Ectodermal cell (in vitro differentiated cells): ENCODE measurements around the gene RAET1L.
"Not testable (repeated sequence)": the region's sequence is repeated elsewhere in the genome, so short reads cannot be mapped to it uniquely, and the experiment has no call there.

Source experiments
- H3K27ac ChIP-seq: 2 replicates; pipeline ENCODE4 v1.7.0; 2013; ENCODE audit warnings: mild to moderate bottlenecking, low read depth, low read length; ENCODE audit not compliant: insufficient read depth, poor library complexity, severe bottlenecking
- H3K27me3 ChIP-seq: 2 replicates; pipeline ENCODE4 v1.7.0; 2013; ENCODE audit warnings: mild to moderate bottlenecking, low read length; ENCODE audit not compliant: insufficient read depth, control insufficient read depth, poor library complexity, severe bottlenecking
- H3K36me3 ChIP-seq: one replicate; pipeline ENCODE4 v1.7.0; 2013; ENCODE audit warnings: low read length; ENCODE audit not compliant: control insufficient read depth, insufficient read depth
- H3K4me1 ChIP-seq: one replicate; pipeline ENCODE4 v1.7.0; 2013; ENCODE audit warnings: low read length; ENCODE audit not compliant: control insufficient read depth, insufficient read depth
- H3K4me3 ChIP-seq: 2 replicates; pipeline ENCODE4 v1.7.0; 2013; ENCODE audit warnings: low read depth, low read length, control low read depth; ENCODE audit not compliant: insufficient read depth
- H3K9me3 ChIP-seq: 2 replicates; pipeline ENCODE4 v1.7.0; 2013; ENCODE audit warnings: mild to moderate bottlenecking, low read length, moderate library complexity; ENCODE audit not compliant: control insufficient read depth
- WGBS, 2 experiments: methylation state at CpG; one replicate each; pipeline ENCODE4 v1.1.7; 2013; ENCODE audit warnings: missing lambda C conversion rate in 2 of 2; 5-methylcytosine and 5-hydroxymethylcytosine counted together

Gene RAET1L

DNA sequence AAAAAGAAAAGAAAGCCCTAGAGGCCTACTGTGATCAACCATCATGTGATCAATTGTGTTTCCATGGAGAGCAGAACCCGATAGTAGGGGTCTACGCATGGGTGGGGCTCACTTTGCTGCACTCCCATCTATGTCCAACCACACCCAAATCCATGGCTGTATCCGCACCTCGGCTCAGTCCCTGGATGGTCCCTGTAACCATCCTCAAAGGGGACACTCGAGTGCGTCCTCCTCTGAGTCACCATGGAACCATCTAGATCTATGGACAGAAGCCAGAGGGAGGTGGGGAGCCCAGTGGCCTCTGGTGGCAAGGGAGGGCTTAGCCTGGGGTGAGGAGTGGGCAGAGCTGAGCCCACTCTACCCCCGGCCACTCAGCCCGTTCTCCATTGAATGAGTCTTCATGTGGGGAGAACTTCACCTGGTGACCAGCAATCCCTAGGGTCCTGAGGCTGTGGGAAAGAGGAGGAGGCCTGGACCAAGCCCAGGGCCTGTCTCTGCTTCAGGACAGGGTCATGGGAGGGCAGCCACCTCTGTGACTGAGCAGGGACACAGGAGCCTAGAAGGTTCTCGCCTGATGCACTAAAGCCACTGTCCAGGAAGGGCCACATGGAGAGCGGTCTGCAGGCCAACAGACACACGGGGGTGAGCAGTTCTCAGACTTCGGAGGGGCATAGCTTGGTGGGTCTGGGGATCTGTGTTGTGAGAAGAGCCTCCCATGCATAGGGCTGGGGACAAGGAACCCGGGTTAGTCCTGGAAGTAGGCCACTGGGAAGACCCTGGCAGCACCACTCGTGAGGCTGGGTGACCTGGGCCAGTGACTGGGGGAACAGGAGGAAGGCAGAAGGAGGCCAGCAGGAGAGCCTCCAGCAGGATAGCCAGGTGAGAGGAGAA, 19.3 kb downstream of the RAET1L start:
- Histone ChIP-seq H3K4me1 (peaks cover 4% of the 10 kb centered on the region), H3K9me3 (no peaks in the 10 kb centered on the region), H3K27me3 (peaks cover 61% of the 10 kb centered on the region), H3K36me3 (no peaks in the 10 kb centered on the region), H3K27ac (no peak overlapping the region), H3K4me3 (peak overlapping the region; percentile 42)
- WGBS, 2 experiments = 72 to 74% methylated on average over 14 of the region's 14 CpGs

DNA sequence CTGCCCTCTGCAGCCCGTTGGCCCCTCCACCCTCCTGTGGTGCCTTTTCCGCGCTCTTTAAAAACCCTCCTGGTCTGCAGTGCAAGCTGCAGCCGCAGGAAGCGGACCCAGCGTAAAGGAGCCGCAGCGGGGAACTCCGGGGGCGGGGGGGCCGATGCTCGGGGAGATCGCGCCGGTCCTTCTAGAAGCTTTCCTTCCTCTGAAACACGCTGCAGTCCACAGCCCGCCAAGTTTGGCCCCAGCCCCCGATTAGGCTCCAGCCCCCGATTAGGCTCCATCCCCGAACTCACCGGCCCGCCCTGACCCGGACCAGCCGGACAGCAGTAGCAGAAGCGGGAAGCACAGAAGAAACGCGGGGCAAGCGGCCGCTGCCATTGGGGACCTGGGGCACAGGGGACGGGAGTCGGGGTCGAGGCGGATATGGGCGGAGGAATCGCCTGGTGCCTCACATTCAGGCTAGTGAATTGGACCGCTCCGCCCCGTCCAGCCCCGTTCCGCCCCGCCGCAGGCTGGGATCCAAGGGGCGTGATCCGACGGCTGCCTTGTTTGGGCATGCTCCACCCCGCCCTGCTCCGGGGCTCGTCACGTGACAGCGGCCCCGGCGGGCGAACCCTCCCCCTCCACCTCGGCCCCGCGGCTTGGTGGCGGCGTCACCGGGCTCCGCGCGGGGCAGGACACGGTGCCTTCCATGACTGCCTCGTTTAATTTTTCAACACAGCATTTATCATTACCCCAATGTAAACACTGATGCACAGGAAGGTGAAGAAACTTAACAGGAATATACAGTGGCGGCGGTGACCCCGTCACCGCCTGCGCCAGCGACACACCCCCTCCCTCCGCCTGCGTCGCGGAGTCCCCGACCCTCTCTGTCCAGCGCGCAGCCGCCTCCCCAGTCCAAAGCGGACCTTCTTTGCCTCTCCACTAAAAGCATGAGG, 20.3 kb downstream of the RAET1L start:
- H3K27me3 ChIP-seq = peaks cover 51% of the 10 kb centered on the region
- 0% methylated on average over 77 to 79 of the region's 79 CpGs for WGBS, 2 experiments
- H3K4me1 ChIP-seq = peaks cover 4% of the 10 kb centered on the region
- H3K27ac ChIP-seq = no peak overlapping the region
- H3K9me3 ChIP-seq = no peaks in the 10 kb centered on the region
- H3K4me3 ChIP-seq = peak overlapping the region; percentile 42
- no peaks in the 10 kb centered on the region for H3K36me3 ChIP-seq

DNA sequence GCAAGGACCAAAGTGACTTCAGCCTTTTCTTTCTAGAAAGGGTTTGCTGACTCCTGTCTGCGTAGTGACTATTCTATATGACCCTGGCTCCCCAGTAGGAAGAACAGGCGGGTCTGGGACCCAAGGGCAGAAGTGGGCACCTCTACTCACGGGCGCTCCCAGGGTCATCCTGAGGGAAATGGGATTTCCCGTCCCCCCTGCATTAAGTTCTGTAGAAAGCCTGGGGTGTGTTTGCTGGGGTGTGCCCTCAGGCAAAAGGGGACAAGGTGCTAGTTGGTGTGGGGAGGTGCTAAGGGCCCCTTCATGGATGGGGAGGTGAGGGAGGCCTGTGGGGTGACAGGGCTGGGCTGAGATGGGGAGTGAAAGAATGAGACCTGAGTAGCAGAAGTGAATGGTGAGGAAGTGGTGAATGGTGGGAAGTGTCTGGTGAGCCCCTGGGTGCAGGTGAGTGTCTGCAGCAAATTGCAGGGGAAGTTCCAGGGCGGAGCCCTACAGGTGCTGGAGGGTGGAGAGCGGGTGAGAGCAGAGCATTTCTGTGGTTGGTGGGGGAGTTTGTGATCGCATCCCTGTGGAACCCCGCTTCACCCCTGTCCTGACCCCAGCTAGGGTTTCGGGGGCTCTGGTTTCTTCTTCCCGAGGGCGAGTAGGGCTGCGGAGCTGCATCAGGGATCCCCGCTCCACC, 21.1 kb downstream of the RAET1L start:
- H3K27me3 ChIP-seq = peaks cover 43% of the 10 kb centered on the region
- H3K4me3 ChIP-seq = peak overlapping the region; percentile 42
- no peaks in the 10 kb centered on the region for H3K36me3 ChIP-seq
- peaks cover 4% of the 10 kb centered on the region for H3K4me1 ChIP-seq
- H3K9me3 ChIP-seq = no peaks in the 10 kb centered on the region
- H3K27ac ChIP-seq = no peak overlapping the region
- 30 to 31% methylated on average over 14 of the region's 14 CpGs for WGBS, 2 experiments

DNA sequence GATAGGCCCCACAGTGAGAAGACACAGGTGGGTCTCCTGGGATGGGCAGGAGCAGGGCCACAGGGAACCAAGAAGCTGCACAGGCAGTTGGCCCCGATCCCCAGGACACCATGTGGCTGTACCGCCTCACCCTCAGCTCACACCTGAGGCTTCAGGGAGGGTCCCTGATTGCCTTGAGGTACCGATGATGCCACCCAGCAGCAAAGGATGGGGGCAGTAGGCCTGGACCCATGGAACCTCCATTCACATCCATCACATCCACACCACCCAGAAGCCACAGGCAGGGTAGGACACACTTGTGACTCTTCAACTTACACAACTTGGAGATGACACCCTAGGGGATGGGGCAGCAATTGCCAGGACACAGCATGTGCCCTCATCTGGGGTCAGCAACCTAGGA, 21.7 kb downstream of the RAET1L start:
- not testable (repeated sequence) for H3K4me1 ChIP-seq, H3K9me3 ChIP-seq, H3K36me3 ChIP-seq, H3K27ac ChIP-seq, H3K4me3 ChIP-seq
- peaks cover 37% of the 10 kb centered on the region for H3K27me3 ChIP-seq
- WGBS, 2 experiments = 74 to 75% methylated on average over 3 of the region's 3 CpGs

DNA sequence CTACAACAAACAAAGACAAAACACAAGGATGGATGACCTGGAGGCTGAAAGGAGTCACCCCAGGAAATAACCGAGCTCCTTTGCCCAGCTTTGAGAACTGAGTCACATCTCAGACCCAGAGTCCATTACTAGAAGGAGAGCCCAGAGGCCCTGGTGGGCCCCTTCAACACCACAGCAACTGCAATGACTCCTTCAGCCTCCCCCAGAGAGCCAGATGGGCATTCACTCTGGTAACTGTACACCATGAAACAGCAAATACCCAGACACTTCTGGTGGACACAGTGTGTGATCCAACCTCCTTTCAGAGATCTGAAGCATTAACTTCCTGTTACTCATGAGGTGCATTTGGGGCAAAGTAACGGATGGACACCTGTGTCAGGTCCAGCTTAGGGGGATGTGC, 22.6 kb downstream of the RAET1L start:
- Histone ChIP-seq H3K4me3 (no peak overlapping the region), H3K4me1 (peaks cover 4% of the 10 kb centered on the region), H3K27ac (no peak overlapping the region), H3K9me3 (no peaks in the 10 kb centered on the region), H3K27me3 (peaks cover 33% of the 10 kb centered on the region), H3K36me3 (no peaks in the 10 kb centered on the region)
- WGBS, 2 experiments = 86 to 91% methylated on average over 2 of the region's 2 CpGs

DNA sequence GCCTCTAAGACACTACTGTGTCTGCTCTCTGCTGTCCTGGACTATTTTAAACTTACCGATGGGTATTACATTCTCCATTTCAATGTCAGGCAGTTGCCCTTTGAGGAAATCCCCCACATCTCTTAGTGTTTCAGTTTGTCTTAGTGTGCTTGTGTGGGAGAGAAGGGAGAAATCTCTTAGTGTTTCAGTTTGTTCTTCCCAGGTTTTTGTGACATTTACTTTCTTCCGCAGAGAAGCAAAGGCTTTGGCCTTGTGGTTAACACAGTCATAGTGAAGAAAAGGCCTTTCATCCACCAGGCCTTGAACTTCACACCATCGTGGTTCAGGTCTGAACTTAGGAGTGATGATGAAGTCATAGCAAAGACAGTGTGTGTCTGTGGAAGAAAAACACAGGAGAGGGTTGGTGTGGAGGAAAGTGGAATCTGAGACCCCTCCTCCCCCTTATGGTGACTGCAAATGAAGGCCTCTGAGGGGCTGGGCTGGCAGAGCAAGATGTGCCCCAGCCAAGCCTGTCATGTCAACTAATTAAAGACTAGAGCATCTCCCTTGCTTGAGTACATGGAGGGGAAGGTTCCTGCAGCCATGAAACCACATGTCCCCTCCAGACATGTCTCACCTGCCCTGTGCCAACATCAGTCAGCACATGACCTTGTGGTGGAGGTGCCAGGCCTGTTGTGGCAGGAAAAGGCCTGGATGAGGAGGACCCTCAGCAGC, 23.9 kb downstream of the RAET1L start:
- no peak overlapping the region for H3K27ac ChIP-seq
- H3K4me1 ChIP-seq = peaks cover 4% of the 10 kb centered on the region
- peaks cover 27% of the 10 kb centered on the region for H3K27me3 ChIP-seq
- no peak overlapping the region for H3K4me3 ChIP-seq
- H3K36me3 ChIP-seq = no peaks in the 10 kb centered on the region
- H3K9me3 ChIP-seq = no peaks in the 10 kb centered on the region
- 92 to 98% methylated on average over 3 of the region's 3 CpGs for WGBS, 2 experiments

DNA sequence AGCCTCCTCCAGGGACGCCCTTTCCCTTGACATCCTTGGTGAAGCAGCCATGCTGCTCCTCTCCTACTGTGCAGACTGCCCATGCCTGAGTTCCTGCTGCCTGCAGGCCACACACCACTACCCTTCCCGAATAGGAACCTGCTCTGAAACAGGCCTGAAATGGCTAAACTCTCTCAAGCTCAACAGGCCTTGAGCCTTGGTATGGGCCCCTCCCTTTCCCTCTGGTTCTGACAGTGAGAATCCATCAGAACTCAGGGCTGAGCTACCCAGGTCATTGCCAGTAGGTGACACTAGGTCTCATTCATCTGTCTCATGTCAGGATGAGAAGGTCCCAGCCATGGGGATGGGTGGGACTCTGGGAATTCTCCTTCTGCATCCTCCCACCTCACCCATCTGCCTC, 25.7 kb downstream of the RAET1L start:
- no peak overlapping the region for H3K27ac ChIP-seq
- WGBS, 2 experiments = 86 to 88% methylated on average over 2 of the region's 2 CpGs
- no peaks in the 10 kb centered on the region for H3K36me3 ChIP-seq
- peaks cover 4% of the 10 kb centered on the region for H3K4me1 ChIP-seq
- no peak overlapping the region for H3K4me3 ChIP-seq
- H3K27me3 ChIP-seq = peaks cover 29% of the 10 kb centered on the region
- H3K9me3 ChIP-seq = no peaks in the 10 kb centered on the region

DNA sequence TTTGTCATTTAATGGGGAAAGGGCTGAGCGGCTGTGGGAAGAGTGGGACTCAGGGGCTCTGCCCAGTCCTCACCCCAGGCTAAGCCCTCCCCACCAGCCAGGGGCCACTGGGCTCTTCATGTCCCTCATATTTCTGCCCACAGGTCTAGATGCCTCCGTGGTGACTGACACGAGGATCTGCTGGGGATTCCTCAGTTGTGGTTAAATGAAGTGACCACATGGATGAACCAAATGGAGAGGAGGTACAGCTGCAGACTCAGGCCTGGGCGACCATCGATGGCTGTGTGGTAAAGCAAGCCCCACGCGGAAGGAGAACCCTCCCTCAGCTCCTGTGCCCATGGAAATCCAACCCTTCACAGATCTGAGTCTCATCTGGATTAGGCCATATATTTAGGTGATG, 29.4 kb downstream of the RAET1L start:
- no peaks in the 10 kb centered on the region for H3K9me3 ChIP-seq
- no peaks in the 10 kb centered on the region for H3K4me1 ChIP-seq
- H3K36me3 ChIP-seq = no peaks in the 10 kb centered on the region
- 86 to 94% methylated on average over 7 of the region's 7 CpGs for WGBS, 2 experiments
- H3K27ac ChIP-seq = no peak overlapping the region
- H3K4me3 ChIP-seq = no peak overlapping the region
- H3K27me3 ChIP-seq = peaks cover 50% of the 10 kb centered on the region

DNA sequence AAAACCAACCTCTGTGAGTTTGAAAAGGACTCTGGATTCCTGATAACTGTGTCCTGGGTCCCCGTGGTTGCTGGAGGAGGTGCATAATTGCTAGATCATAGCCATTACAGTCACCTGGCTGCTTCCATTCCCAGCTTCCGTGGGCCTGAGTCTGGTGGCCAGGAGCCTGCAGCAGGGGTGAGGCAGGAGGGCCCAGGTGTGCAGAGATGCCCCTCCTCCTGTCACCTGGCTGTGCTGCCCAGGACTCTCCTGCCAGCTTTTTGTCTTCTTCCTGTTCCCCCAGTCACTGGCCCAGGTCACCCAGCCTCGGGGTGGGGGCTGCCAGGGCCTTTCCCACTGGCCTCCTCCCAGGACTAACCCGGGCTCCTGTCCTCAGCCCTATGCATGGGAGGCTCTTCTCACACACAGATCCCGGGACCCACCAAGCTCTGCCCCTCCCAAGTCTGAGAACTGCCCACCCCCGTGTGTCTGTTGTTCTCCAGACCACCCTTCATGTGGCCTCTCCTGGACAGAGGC, 30.0 kb downstream of the RAET1L start:
- peaks cover 57% of the 10 kb centered on the region for H3K27me3 ChIP-seq
- H3K9me3 ChIP-seq = no peaks in the 10 kb centered on the region
- no peaks in the 10 kb centered on the region for H3K36me3 ChIP-seq
- peaks cover 4% of the 10 kb centered on the region for H3K4me1 ChIP-seq
- 82% methylated on average over 6 of the region's 6 CpGs for WGBS, 2 experiments
- no peak overlapping the region for H3K4me3 ChIP-seq
- H3K27ac ChIP-seq = no peak overlapping the region
